AG08395 (cell line): ENCODE measurements around the gene SHROOM1.
A peak's percentile ranks its signal among the peaks of the same experiment; 100 is the strongest.
"Not testable (repeated sequence)": the region's sequence is repeated elsewhere in the genome, so short reads cannot be mapped to it uniquely, and the experiment has no call there.

Source experiments
- DNase-seq: peaks from one replicate; pipeline ENCODE4 v3.0.0; 2012; ENCODE audit warnings: mixed read lengths, low spot score

Gene SHROOM1

DNA sequence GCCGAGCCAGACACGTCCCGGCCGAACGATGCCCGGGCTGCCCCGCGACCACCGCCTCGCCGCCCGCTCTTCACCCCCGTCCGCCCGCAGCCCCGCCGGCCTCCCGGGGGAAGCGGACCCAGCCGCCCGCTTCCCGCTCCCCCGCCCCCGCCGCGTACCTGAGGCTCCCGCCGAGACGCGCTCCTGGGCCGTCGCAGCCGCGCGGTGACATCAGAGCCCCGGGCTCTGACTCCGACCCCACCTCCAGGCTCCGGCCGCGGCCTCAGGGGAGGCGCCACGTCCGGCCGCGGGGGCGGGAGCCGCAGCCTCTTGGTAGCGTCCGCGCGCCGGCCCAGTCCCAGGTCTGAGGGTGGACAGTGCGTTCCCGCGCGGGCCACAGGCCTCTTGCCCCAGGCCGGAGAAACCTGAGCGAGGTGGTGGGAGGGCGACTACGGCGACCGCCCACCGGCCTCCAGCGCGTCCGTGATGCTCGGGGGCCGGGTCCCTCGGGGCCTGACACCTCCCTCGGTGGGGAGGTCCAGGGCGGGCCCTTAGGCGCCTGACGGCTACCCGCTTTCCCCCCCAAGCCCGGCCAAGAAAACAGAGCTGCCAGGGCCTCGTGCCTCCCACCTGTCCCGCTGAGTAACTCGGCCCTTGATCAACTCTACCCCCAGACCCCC, at the start of gene SHROOM1:
Gene SHROOM1, minus strand, starts transcription at position 212 of the 659 bp plus-strand sequence. CDS start 4,507 bp downstream, outside the sequence.
- DNase-seq = peak; percentile 80

DNA sequence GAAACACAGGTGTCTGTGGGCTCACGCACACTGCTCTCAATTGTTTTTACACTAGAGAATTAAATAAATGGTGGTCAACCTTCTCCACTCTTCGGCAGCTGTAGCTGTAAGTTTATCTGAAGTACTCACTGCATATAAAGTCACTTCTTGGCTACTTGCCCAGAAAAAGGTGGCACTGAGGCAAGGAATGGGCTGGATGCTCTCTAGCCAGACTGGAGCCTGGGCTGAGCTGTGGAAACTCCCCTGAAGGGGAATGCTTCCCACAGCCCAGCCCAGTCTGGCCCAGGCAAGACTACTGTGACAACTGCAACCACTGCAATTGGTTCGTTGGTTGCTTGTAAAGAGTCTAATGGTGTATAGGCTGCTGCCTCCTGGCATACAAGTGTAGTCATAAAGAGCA, 47.5 kb upstream of the SHROOM1 start:
- DNase-seq = no peak

GRCh38 chr5:132877466-132877865, 47.0 kb upstream of the SHROOM1 start:
- no peak for DNase-seq

GRCh38 chr5:132876020-132876759, 45.7 kb upstream of the SHROOM1 start:
- DNase-seq = peak; percentile 20

GRCh38 chr5:132873930-132874271, 43.5 kb upstream of the SHROOM1 start:
- no peak for DNase-seq

DNA sequence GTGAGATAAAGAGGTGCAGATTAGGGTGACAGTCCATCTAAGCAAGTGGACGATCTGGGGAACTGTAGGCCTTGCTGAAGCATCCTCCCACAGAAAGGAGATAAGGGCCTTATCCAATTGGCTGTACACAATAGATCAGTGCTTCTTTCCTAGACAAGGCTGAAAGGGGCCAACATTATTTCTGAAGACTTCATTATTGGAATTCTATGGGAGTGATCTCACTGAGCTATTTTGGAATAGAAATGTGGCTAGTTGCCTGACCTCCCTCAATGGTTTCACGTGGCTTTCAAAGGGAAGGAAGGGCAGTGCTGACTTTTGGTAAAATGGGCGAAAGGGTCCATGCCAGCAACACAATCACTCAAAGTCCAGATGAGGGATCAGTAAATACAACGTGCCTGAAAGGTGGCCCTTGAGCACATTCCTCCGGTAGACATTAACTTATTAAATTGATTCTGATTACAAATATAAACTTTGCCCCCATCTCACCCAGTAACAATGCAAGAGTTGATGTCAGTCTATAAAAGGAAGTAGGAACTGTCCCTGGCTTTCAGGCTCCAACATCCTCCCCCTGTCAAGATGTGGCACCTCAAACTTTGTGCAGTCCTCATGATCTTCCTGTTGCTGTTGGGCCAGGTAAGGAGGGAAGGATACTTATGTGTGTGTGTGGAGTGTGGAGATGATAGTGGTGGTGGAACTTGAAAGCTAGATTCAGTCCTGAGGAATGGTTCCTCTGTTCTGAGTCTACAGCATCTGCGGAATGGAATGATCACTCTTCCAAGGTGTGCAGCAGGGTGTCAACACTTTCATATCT, 42.9 kb upstream of the SHROOM1 start, which contains the start of gene LEAP2:
Gene LEAP2, plus strand, starts transcription at position 550 of the 811 bp plus-strand sequence. Its CDS starts 27 bp downstream, at position 577.
- no peak for DNase-seq

DNA sequence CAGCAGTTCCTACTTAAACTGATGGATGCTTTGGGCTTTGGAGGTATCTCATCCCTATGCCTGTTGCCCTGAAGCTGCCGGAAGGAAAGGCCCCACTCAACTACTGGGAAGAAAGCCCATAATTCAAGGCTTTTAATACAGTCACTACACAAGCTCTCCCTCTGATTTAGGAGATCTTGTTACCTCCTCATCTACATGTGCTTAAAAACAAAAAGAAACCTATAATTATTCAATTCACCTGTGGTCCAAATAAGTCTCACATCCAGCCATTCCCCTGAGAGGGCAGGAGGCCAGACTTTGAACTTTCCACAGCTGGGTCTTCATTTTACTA, 42.3 kb upstream of the SHROOM1 start:
- no peak for DNase-seq

DNA sequence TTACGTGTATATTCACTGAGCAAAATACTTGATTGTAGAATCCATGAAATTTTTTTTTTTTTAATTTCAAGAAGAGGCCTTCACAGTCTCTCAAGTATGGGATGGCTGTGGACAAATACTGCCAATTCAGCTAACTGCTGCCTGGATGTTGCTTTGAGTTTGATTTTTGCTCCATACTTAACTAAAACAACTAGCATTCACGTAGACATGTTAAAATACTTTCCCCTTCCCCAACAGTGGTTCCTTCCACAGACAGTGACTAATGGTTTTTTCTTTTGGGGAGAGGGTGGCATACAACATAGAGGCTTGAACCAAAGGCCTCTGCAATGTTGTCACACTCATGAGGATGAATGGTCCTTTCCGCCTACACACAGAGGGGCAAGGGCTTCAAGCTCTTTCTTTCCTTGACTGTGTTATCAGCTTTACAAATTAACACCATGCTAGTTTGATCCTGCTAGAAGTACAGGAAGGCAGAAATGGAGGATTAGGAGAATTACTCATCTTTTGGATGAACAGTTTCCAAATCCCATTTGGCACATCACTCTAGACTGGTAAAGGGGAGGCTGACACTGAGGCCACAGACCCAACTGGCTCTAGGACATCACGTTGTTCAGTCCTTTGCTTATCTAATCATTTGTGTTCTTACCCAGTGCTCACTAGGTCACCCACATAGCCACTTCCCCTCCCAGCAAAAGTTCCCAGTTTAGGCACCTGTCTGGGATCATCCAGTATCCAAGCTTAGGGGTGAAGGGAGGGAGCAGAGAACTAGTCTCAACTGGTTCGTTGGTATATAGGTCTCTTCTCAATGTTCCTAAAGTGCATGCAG, 41.2 kb upstream of the SHROOM1 start:
- no peak for DNase-seq

- no peak for DNase-seq
These were observed 40.4 kb upstream of the SHROOM1 start for GRCh38 chr5:132870801-132871200.

DNA sequence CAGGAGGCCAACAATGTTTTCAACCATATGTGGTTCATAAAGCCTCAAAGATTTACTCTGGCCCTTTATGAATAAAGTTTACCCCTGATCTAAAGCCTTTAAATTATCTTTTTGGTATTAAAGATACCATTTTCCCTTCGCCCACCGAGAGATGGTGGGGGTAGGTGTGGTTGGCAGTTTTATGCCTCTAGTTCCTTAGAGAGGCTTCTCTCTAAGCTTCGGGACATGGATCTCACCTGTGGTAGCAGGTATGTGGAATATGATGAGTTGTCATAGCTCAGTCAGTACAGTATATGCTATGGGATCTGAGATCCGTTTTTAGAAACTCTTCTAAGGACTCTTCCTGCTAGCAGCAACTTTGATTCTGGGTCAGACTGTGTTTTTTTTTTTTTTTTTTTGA, 38.3 kb upstream of the SHROOM1 start:
- no peak for DNase-seq

GRCh38 chr5:132867046-132867451, 36.6 kb upstream of the SHROOM1 start:
- no peak for DNase-seq

GRCh38 chr5:132866342-132867045, 36.0 kb upstream of the SHROOM1 start, which contains the start of the genes GDF9 and UQCRQ:
GDF9 (minus strand) TSS chr5:132866469; CDS start chr5:132864533, 1,936 bp downstream.
UQCRQ (plus strand) TSS chr5:132866642; CDS start chr5:132866882, 240 bp downstream.
- DNase-seq = peak; percentile 99

DNA sequence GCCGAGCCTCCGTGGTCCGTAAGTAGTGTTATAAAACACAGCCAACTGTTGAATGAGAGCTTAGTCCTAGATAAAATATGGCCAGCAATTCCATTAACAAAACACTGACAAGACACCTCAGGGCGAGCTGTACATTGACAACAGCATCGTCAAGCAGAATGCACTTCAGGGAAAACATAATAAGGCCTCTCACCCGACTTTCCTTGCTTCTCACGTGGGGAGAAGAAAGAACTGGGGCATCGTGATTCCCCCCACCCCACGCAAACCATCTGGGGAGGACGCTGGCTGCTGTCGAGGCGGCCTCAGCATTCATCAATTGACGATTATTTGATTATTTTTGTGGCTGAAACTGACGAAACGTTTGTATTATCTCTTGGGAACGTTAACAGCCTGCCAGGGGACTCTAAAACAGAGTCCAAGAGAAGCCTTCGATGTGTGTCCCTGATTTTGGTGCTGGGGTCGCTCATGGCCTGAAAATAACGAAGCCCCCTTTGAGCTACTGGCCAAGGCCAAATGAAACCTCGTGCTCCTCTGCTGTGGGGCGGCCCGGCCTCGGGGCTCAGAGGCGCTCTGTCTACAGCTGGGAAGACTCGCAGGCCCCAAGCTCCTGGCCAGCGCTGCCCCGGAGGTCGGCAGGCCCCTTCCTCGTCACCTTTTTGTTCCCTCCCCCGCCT, 35.4 kb upstream of the SHROOM1 start:
- DNase-seq = no peak

GRCh38 chr5:132860742-132861141, 30.3 kb upstream of the SHROOM1 start:
- no peak for DNase-seq

DNA sequence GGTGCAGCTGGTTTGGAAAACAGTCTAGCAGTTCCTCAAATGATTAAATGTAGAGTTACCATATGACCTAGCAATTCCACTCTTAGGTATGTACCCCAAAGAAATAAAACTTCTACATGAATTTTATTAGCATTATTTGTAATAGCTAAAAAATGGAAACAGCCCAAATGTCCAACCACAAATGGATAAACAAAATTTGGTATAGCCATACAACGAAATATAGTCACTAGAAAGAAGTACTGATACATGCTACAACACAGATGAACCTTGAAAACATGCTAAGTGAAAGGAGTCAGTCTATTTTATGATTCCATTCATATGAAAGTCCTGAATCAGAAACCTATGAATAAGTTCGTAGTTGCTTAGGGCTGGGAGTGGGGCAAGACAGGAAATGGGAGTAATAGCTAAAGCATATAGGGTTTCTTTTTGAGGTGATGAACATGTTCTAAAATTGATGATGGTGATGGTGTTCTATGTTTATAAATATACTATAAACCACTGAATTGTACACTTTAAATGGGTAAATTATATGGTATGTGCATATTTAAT, 29.5 kb upstream of the SHROOM1 start:
- no peak for DNase-seq

DNA sequence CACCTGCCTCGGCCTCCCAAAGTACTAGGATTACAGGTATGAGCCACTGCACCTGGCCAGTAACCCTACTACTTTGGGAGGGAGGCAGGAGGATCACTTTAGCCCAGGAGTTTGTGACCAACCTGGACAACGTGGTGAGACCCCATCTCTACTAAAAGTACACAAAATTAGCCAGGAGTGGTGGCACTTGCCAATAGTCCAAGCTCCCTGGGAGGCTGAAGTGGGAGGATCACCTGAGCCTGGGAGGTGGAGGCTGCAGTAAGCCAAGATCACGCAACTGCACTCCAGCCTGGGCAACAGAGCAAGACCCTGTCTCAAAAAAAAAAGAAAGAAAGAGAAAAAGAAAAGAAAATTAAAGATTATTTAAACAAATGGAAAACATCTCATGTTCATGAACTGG, 25.6 kb upstream of the SHROOM1 start:
- no peak for DNase-seq

DNA sequence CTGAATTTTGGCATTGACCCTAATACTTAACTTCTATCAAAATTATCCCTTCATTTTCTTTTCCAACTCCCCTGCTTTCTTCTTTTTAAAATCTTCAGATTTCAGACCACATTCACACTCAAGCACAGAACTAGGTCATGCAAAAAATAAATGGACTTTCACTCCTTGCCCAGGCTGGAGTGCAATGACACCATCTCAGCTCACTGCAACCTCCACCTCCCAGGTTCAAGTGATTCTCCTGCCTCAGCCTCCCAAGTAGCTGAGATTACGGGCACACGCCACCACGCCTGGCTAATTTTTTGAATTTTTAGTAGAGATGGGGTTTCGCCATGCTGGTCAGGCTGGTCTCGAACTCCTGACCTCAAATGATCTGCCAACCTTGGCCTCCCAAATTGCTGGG, 24.5 kb upstream of the SHROOM1 start:
- not testable (repeated sequence) for DNase-seq

- DNase-seq = no peak
These were observed 23.9 kb upstream of the SHROOM1 start for GRCh38 chr5:132854301-132854700.

- DNase-seq = no peak
These were observed 23.3 kb upstream of the SHROOM1 start for GRCh38 chr5:132853790-132854189.

DNA sequence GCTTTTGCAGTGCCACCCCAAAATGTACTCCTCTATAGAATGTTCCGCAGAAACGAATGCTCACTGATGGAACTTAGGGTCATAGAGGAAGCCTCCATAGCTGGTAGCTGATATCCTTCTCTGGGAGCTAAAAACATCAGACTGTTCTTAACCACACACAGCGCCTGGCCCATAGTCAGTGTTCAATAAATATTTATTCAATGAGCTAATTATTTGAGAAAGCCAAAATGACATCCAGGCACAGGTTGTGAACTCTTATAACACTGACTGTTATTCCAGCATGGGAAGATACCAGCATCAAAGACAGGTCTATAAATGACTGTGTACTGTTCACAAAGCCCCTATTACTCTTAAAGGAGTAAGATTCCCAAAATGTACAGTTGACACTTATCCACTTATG, 22.9 kb upstream of the SHROOM1 start:
- no peak for DNase-seq
